Smooth muscle cell of the brain vasculature (primary cell): Measurements from ENCODE around the gene MS4A6A.
"Not testable (repeated sequence)": the region's sequence is repeated elsewhere in the genome, so short reads cannot be mapped to it uniquely, and the experiment has no call there.

Source experiments
- DNase-seq: peaks from one replicate; pipeline ENCODE4 v3.0.0-alpha.2; 2012; ENCODE audit warnings: low read depth, low spot score

Gene MS4A6A

GRCh38 chr11:60182541-60183330 lies at the start of gene MS4A6A:
Gene MS4A6A, minus strand, starts transcription at chr11:60183083. Its CDS starts 1,356 bp downstream, at chr11:60181727.
- DNase-seq, result no peak

GRCh38 chr11:60230681-60231080 lies 47.8 kb upstream of the MS4A6A start:
- no peak for DNase-seq

GRCh38 chr11:60222141-60222540 lies 39.3 kb upstream of the MS4A6A start:
- no peak for DNase-seq

- DNase-seq, result no peak
These were observed 38.8 kb upstream of the MS4A6A start for GRCh38 chr11:60221692-60222091.

GRCh38 chr11:60221181-60221580 lies 38.3 kb upstream of the MS4A6A start:
- DNase-seq, result no peak

- DNase-seq, result no peak
These were observed 31.5 kb upstream of the MS4A6A start for GRCh38 chr11:60214386-60214785.

GRCh38 chr11:60211206-60211605 lies 28.3 kb upstream of the MS4A6A start:
- no peak for DNase-seq

GRCh38 chr11:60209977-60210376 lies 27.1 kb upstream of the MS4A6A start:
- DNase-seq, result no peak

- DNase-seq, result no peak
These were observed 26.1 kb upstream of the MS4A6A start for GRCh38 chr11:60208951-60209350.

- DNase-seq, result no peak
These were observed 25.4 kb upstream of the MS4A6A start for GRCh38 chr11:60208146-60208895.

GRCh38 chr11:60206616-60207015 lies 23.7 kb upstream of the MS4A6A start:
- DNase-seq, result no peak

- DNase-seq, result no peak
These were observed 22.0 kb upstream of the MS4A6A start for GRCh38 chr11:60204922-60205321.

- DNase-seq, result not testable (repeated sequence)
These were observed 18.5 kb upstream of the MS4A6A start for GRCh38 chr11:60201334-60201733.

GRCh38 chr11:60197442-60197841 lies 14.6 kb upstream of the MS4A6A start:
- no peak for DNase-seq

- DNase-seq, result no peak
These were observed 13.1 kb upstream of the MS4A6A start for GRCh38 chr11:60195923-60196368.

- DNase-seq, result no peak
These were observed 11.6 kb upstream of the MS4A6A start for GRCh38 chr11:60194511-60194910.

- DNase-seq, result no peak
These were observed 11.0 kb upstream of the MS4A6A start for GRCh38 chr11:60193687-60194433.

GRCh38 chr11:60192564-60192963 lies 9.7 kb upstream of the MS4A6A start:
- DNase-seq, result not testable (repeated sequence)

GRCh38 chr11:60188481-60188880 lies 5.6 kb upstream of the MS4A6A start:
- not testable (repeated sequence) for DNase-seq

GRCh38 chr11:60186128-60186527 lies 3.2 kb upstream of the MS4A6A start:
- not testable (repeated sequence) for DNase-seq

GRCh38 chr11:60185512-60185827 lies 2.6 kb upstream of the MS4A6A start:
- not testable (repeated sequence) for DNase-seq

GRCh38 chr11:60184824-60185511 lies 2.1 kb upstream of the MS4A6A start:
- DNase-seq, result no peak
